ENCODE measurements around the gene C5orf46. TPM values are rescaled to one million over a fixed set of nuclear protein-coding genes. Genes with fewer than 3 reads are reported as not detected.

C5orf46 gene
- total and polyA plus RNA-seq, 2 donors (not counting 3 experiments of a cell fraction or from before 2014, with no cell fraction given), result 0.66 TPM; not detected in 1

DNA sequence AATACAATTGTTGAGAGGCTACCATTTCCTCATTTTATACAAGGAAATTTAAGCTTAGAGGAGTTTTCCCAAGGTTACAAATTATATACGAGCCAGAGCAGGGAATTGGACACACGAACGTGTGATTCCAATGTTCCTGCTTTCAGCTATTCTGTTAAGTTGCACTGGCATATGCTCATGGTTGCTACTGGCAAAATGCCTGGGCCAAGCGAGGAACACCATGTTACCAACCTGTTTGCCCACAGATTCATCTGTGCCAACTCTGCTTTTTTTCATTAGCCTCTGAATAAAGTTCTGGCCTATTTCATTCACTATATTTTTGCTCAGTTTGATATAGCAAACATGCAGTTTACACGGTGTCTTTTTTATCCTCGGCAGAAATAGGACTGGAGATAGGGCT is 5.1 kb upstream of the C5orf46 start:
- H3K9ac ChIP-seq (replicated peaks; ENCODE audit: extremely low read depth, insufficient read depth, low read length), result no peak overlapping the region
- no peak overlapping the region for H3K4me3 ChIP-seq (replicated peaks in 1 of 3; ENCODE audit: insufficient read depth in 1 of 3, low read depth in 1 of 3, low read length in 3 of 3)
- H3K9me1 ChIP-seq (replicated peaks; ENCODE audit: control insufficient read depth, extremely low read depth, insufficient read depth, low read length), result no peaks in the 10 kb centered on the region
- CTCF ChIA-PET, result interaction anchor here (1.2 to 1.7 kb wide), 4 partner anchors 23 to 54 kb away, joined by 4 to 6 read pairs (median 6); no protein-coding TSS in a partner anchor
- H3K27ac ChIP-seq (ENCODE audit: insufficient read depth, low read depth, low read length), result no peak overlapping the region
- H3K79me2 ChIP-seq (ENCODE audit: control insufficient read depth, insufficient read depth, low read length), result no peaks in the 10 kb centered on the region
- BruUV-seq (replicated peaks), result no TSS peak
- POLR2A ChIA-PET, result no interaction called here
- peaks cover 6% of the 10 kb centered on the region for H3K4me1 ChIP-seq (ENCODE audit: control insufficient read depth, extremely low read depth, insufficient read depth, low read length)
- H3K9me3 ChIP-seq (replicated peaks; ENCODE audit: control insufficient read depth, insufficient read depth, low read length), result no peaks in the 10 kb centered on the region
- H3K27me3 ChIP-seq (ENCODE audit: control insufficient read depth in 2 of 2, insufficient read depth in 2 of 2, low read length in 2 of 2), result no peaks in the 10 kb centered on the region
- DNase-seq (ENCODE audit: low read depth, low spot score) (no peak), FAIRE-seq (no peak)
- H3K36me3 ChIP-seq (ENCODE audit: control insufficient read depth in 2 of 2, extremely low read depth in 1 of 2, insufficient read depth in 2 of 2, low read length in 2 of 2), result no peaks in the 10 kb centered on the region
- intact Hi-C loops (cut with micrococcal nuclease), result no loop called here
- no peak for TF ChIP-seq MYC (IDR thresholded peaks at IDR 0.05; ENCODE audit: low read depth, low read length)
- no peak for TF ChIP-seq EZH2 (IDR thresholded peaks at IDR 0.05; ENCODE audit: borderline replicate concordance, low read depth, low read length, severe bottlenecking)
- TF ChIP-seq, protein P1, sequence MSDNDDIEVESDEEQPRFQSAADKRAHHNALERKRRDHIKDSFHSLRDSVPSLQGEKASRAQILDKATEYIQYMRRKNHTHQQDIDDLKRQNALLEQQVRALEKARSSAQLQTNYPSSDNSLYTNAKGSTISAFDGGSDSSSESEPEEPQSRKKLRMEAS (IDR thresholded peaks at IDR 0.05; ENCODE audit: insufficient read depth, insufficient read length), result no peak
- TF ChIP-seq, protein P2, sequence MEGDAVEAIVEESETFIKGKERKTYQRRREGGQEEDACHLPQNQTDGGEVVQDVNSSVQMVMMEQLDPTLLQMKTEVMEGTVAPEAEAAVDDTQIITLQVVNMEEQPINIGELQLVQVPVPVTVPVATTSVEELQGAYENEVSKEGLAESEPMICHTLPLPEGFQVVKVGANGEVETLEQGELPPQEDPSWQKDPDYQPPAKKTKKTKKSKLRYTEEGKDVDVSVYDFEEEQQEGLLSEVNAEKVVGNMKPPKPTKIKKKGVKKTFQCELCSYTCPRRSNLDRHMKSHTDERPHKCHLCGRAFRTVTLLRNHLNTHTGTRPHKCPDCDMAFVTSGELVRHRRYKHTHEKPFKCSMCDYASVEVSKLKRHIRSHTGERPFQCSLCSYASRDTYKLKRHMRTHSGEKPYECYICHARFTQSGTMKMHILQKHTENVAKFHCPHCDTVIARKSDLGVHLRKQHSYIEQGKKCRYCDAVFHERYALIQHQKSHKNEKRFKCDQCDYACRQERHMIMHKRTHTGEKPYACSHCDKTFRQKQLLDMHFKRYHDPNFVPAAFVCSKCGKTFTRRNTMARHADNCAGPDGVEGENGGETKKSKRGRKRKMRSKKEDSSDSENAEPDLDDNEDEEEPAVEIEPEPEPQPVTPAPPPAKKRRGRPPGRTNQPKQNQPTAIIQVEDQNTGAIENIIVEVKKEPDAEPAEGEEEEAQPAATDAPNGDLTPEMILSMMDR (IDR thresholded peaks at IDR 0.05; ENCODE audit: extremely low read depth in 1 of 2, insufficient read depth in 1 of 2, low read depth in 1 of 2, low read length in 2 of 2), result no peak
- dilution Hi-C loops (cut with MboI; ENCODE audit: extremely low pct_ligation_motif_present, low sequenced_read_pairs), result no loop called here
- no peak overlapping the region for H2AFZ ChIP-seq (ENCODE audit: low read depth, low read length)
- no peak overlapping the region for H3K4me2 ChIP-seq (ENCODE audit: insufficient read depth, low read length)
- no peaks in the 10 kb centered on the region for H4K20me1 ChIP-seq (replicated peaks; ENCODE audit: control insufficient read depth, extremely low read depth, insufficient read depth, low read length)

DNA sequence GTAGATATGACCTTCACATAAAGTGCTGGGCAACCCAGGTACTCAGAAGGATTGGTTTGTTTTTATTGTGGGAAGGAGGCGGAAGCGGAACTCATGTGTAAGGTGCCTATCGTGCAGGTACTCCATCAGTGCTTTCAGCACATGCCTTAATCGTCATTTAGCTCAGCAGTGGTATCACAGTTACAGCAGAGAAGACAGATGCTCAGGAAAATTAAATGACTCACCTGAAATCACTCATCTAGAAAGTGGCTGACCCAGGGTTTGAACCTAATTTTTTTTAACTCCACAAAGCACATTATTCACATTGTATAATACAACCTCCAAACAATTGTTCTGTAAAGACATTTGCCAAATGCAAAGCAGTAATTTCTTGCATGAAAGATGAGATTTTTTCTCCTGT is 2.2 kb downstream of the C5orf46 start:
- intact Hi-C loops (cut with micrococcal nuclease), result no loop called here
- H4K20me1 ChIP-seq (replicated peaks; ENCODE audit: control insufficient read depth, extremely low read depth, insufficient read depth, low read length), result no peaks in the 10 kb centered on the region
- CTCF ChIA-PET, result no interaction called here
- dilution Hi-C loops (cut with MboI; ENCODE audit: extremely low pct_ligation_motif_present, low sequenced_read_pairs), result no loop called here
- H3K9ac ChIP-seq (replicated peaks; ENCODE audit: extremely low read depth, insufficient read depth, low read length), result no peak overlapping the region
- H3K4me2 ChIP-seq (ENCODE audit: insufficient read depth, low read length), result no peak overlapping the region
- H3K9me3 ChIP-seq (replicated peaks; ENCODE audit: control insufficient read depth, insufficient read depth, low read length), result no peaks in the 10 kb centered on the region
- FAIRE-seq, result no peak
- TF ChIP-seq, protein P2 (IDR thresholded peaks at IDR 0.05; ENCODE audit: extremely low read depth in 1 of 2, insufficient read depth in 1 of 2, low read depth in 1 of 2, low read length in 2 of 2), result no peak
- TF ChIP-seq GATA2 (IDR thresholded peaks at IDR 0.05; ENCODE audit: insufficient read depth, insufficient read length, low read depth, low read length), result no peak
- no peak overlapping the region for H3K4me3 ChIP-seq (replicated peaks in 1 of 3; ENCODE audit: insufficient read depth in 1 of 3, low read depth in 1 of 3, low read length in 3 of 3)
- no peak overlapping the region for H2AFZ ChIP-seq (ENCODE audit: low read depth, low read length)
- BruUV-seq (replicated peaks), result no TSS peak
- peaks cover 4% of the 10 kb centered on the region for H3K4me1 ChIP-seq (ENCODE audit: control insufficient read depth, extremely low read depth, insufficient read depth, low read length)
- DNase-seq (ENCODE audit: low read depth, low spot score), result no peak
- H3K79me2 ChIP-seq (ENCODE audit: control insufficient read depth, insufficient read depth, low read length), result no peaks in the 10 kb centered on the region
- H3K27me3 ChIP-seq (ENCODE audit: control insufficient read depth in 2 of 2, insufficient read depth in 2 of 2, low read length in 2 of 2), result no peaks in the 10 kb centered on the region
- H3K9me1 ChIP-seq (replicated peaks; ENCODE audit: control insufficient read depth, extremely low read depth, insufficient read depth, low read length), result no peaks in the 10 kb centered on the region
- H3K27ac ChIP-seq (ENCODE audit: insufficient read depth, low read depth, low read length), result no peak overlapping the region
- H3K36me3 ChIP-seq (ENCODE audit: control insufficient read depth in 2 of 2, extremely low read depth in 1 of 2, insufficient read depth in 2 of 2, low read length in 2 of 2), result no peaks in the 10 kb centered on the region
- POLR2A ChIA-PET, result no interaction called here

All from endothelial cell of umbilical vein (primary cell).